Kidney tubule cell (primary cell): Measurements from ENCODE around the gene HHATL.

ENCODE experiments used
- DNase-seq: peaks from one replicate; pipeline ENCODE4 v3.0.0-alpha.2; 2018; ENCODE audit warnings: low spot score

The HHATL gene

DNA sequence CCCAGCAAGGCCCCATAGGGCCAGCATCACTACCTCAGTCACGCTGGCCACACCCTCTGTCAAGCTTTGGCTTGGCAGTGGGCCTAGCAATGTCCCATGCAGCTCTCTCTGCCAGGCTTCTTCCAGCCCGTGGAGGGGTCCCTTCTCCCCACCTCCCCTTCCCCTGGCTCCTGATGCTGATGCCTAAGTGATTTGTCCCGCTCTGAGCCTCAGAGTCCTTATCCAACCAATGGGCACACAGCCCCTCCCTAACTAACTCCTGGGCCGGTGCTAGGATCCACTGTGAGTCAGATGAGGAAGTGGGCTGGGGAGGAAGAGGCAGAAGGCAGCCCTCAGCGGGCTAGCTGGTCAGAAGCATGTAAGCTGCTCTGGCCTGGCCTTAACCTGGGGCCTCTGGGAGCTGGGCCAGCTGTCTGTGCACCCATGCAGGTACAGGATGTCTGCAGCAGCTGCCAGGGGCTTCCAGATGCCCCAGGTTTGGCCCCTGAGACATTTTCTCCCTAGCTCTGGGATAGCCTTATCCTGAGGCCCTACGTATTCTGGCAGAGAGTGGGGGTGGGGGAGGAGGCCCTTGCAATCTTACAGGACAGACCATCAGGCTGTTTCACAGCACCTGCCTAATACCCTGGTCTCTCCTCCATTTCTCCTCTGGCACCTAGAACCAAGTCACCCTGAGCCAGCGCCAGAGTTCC, 49.8 kb downstream of the HHATL start:
- DNase-seq: peak; percentile 97

DNA sequence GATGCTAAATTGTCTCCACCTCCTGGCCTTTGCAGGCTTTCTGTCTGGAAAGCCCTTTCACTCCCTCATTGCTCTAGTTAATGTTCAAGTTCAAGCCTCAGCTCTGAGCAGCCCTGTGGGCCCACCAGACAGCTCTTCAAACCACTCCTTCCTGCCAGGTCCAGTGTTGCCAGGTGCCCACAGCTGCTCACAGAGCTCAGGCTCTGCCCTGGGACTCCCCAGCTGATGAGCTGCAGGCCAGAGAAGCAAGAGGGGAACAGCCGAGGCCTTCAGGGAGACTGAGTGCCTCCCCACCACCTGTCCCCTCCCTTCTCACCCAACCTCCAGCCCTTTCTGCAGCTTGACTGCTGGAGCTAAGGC, 50.4 kb downstream of the HHATL start:
- peak; percentile 52 for DNase-seq

DNA sequence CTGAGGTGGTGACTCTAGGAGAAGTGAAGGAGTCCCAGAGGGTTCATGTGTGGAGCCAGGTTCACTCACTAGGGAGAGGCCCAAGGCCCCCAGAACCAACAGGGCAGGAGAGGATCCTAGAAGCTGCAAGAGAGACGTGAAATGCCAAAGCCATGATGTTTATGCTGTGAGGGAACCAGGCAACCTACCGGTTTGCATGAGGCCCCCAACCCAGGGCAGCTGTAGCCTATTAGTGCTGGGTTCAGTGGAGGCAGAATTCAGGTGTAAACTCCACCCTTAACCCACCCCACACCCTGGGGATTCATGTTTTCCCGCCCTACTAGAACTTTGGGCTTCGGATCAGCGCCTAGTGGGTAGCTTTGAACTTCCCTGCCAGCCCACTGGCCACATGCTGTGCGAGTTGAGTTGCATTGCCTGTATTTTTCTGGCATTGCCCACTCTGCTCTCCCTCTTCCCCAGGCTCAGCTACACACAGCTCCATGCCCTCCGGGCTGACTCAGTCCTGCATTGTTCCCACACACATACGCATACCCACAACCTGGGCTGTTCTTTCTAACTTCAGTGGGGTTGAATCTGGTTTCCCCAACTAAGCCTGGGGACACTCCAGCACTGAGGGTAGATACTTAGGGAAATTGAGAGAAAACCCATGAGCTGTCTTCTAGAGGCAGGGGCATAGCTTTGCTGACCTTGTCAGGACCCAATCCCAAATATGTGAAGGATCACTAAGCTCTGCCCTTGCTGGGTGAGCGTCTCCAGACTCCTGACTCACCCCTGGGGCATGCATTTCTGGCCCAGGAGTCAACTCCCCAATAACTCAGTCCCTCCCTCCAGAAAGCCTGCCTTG, 51.1 kb downstream of the HHATL start:
- DNase-seq: peak; percentile 83

DNA sequence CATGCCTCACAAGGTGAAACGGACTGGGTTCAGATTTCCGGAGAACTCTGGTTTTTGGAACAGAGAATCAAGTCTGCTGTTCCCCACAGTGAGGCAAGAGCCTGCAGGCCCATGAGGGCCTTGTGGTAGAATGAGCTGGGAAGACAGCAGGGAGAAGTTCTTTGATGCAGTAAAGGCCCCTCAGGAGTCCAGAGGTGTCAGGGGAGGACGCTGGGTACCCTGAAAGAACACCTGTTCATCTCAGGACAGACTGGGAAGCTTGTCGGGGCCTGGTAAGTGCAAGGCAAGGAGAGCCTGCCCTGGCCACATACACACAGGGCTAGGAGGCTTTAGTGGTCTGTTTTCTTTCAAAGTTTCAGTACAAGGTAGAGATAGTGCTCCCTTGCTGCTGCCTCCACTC, 52.8 kb downstream of the HHATL start:
- DNase-seq: no peak

DNA sequence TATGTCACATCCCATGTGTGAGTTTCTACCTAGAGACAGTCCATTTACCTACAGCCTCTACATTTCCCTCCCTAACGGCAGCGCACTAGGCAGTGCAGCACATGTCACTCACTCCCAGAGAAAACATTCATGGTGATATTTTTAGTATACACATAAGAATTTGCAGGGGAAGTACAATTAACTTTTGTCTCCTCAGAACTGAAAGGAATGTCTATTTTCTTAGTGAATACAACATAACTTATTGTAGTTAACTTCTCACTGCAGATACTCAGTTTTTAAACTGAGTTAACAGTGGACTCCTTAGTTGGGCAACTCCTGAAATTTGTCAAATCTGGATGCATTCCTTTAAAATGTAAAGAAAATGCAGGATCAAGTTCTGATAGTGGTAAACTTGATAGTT, 53.6 kb downstream of the HHATL start:
- no peak for DNase-seq

DNA sequence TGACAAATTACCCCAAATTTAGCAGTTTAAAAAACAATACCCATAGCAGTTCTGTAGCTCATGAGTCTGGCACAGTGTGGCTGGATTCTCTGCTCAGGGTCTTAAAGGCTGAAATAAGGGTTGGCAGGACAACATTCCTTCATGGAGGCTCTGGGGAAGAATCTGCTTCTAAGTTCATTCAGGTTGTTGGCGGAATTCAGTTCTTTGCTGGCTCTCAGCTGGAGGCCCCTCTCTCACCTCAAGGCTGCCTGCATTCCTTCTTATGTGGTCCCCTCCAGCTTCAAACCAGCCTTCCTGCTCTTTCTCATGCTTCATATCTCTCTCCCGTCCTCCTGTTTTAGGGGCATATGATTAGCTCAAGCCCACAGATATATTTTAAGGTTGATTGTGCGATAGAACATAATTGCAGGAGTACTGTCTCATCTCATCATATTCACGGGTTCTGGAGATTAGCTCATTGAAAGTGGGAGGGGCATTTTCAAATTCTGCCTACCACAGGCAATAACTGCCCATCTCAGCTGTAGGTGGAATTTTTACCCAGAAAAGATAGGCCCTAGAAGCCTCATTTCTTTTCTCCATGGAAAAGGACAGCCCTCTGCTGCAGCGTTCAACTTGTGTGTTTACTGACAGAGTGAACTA, 54.7 kb downstream of the HHATL start:
- DNase-seq: no peak
